MM.1S (cell line): ENCODE measurements around the gene GPNMB.

ENCODE experiments used
- DNase-seq: peaks from one replicate; pipeline ENCODE4 v3.0.0-alpha.2; 2015
- H2AFZ ChIP-seq: fragments of 300-600 bp; sonication (generic); 2 replicates; pipeline ENCODE4 v1.6.0; 2016; ENCODE audit warnings: antibody characterized with exemption, low read length
- H3F3A ChIP-seq: fragments of 300-600 bp; sonication (generic); 2 replicates; pipeline ENCODE4 v1.6.1; 2016; ENCODE audit warnings: mild to moderate bottlenecking, antibody characterized with exemption, low read length, moderate library complexity, mixed read lengths; ENCODE audit not compliant: insufficient read depth
- H3K27ac ChIP-seq: fragments of 300-600 bp; sonication (generic); 2 replicates; pipeline ENCODE4 v1.5.1; 2016; ENCODE audit warnings: mild to moderate bottlenecking, low read length
- H3K27me3 ChIP-seq: fragments of 300-600 bp; sonication (generic); replicated peaks from 2 replicates; pipeline ENCODE4 v1.6.0; 2016; ENCODE audit warnings: low read length; ENCODE audit not compliant: insufficient read depth
- H3K36me3 ChIP-seq: fragments of 300-600 bp; sonication (generic); replicated peaks from 2 replicates; pipeline ENCODE4 v1.6.1; 2016; ENCODE audit warnings: mild to moderate bottlenecking, low read length, mixed read lengths; ENCODE audit not compliant: insufficient read depth
- H3K4me1 ChIP-seq: fragments of 300-600 bp; sonication (generic); 2 replicates; pipeline ENCODE4 v1.6.1; 2016; ENCODE audit warnings: low read length, mixed read lengths
- H3K4me2 ChIP-seq: fragments of 300-600 bp; sonication (generic); 2 replicates; pipeline ENCODE4 v1.6.0; 2016; ENCODE audit warnings: low read depth, low read length
- H3K4me3 ChIP-seq: fragments of 300-600 bp; sonication (generic); 2 replicates; pipeline ENCODE4 v1.5.1; 2016; ENCODE audit warnings: low read length, mixed read lengths
- H3K79me2 ChIP-seq: fragments of 300-600 bp; sonication (generic); 2 replicates; pipeline ENCODE4 v1.6.1; 2016; ENCODE audit warnings: mixed run types, low read length, mixed read lengths
- H3K9ac ChIP-seq: fragments of 300-600 bp; sonication (generic); 2 replicates; pipeline ENCODE4 v1.6.1; 2016; ENCODE audit warnings: low read length, mixed read lengths
- H3K9me2 ChIP-seq: fragments of 300-600 bp; sonication (generic); replicated peaks from 2 replicates; pipeline ENCODE4 v1.6.1; 2016; ENCODE audit warnings: mild to moderate bottlenecking, low read length, mixed read lengths; ENCODE audit not compliant: insufficient read depth
- H3K9me3 ChIP-seq: fragments of 300-600 bp; sonication (generic); replicated peaks from 2 replicates; pipeline ENCODE4 v1.6.1; 2016; ENCODE audit warnings: mild to moderate bottlenecking, low read length, mixed read lengths; ENCODE audit not compliant: insufficient read depth
- H4K20me1 ChIP-seq: fragments of 300-600 bp; sonication (generic); 2 replicates; pipeline ENCODE4 v1.6.1; 2016; ENCODE audit warnings: mild to moderate bottlenecking, low read length, moderate library complexity, mixed read lengths; ENCODE audit not compliant: insufficient read depth
- EZH2 ChIP-seq: fragments of 300-600 bp; sonication (generic); optimal IDR thresholded peaks from 2 replicates; pipeline ENCODE3; 2017; ENCODE audit warnings: low read depth, mild to moderate bottlenecking, antibody characterized with exemption, low read length, mixed read lengths
- EZH2phosphoT487 ChIP-seq: fragments of 300-600 bp; sonication (generic); IDR thresholded peaks from 2 replicates; pipeline ENCODE4 v1.6.1; 2018; ENCODE audit warnings: antibody characterized with exemption, low read length
- TF ChIP-seq, protein P1 (sequence below): fragments of 300-600 bp; sonication (generic); IDR thresholded peaks from 2 replicates; pipeline ENCODE4 v1.5.1; 2016; ENCODE audit warnings: antibody characterized with exemption, low read length, mixed read lengths

Gene GPNMB

GRCh38 chr7:23249486-23249885 lies 2.9 kb downstream of the GPNMB start:
- Histone ChIP-seq H3F3A (no peaks in the 10 kb centered on the region), H3K4me1 (no peaks in the 10 kb centered on the region), H3K79me2 (no peaks in the 10 kb centered on the region), H3K9ac (no peak overlapping the region), H3K4me3 (no peak overlapping the region), H3K27ac (no peak overlapping the region), H3K9me3 (no peaks in the 10 kb centered on the region), H3K4me2 (no peak overlapping the region), H2AFZ (no peak overlapping the region), H3K36me3 (no peaks in the 10 kb centered on the region), H3K27me3 (no peaks in the 10 kb centered on the region), H4K20me1 (no peaks in the 10 kb centered on the region), H3K9me2 (no peaks in the 10 kb centered on the region)
- TF ChIP-seq EZH2 (no peak), EZH2phosphoT487 (no peak)
- TF ChIP-seq, protein P1, sequence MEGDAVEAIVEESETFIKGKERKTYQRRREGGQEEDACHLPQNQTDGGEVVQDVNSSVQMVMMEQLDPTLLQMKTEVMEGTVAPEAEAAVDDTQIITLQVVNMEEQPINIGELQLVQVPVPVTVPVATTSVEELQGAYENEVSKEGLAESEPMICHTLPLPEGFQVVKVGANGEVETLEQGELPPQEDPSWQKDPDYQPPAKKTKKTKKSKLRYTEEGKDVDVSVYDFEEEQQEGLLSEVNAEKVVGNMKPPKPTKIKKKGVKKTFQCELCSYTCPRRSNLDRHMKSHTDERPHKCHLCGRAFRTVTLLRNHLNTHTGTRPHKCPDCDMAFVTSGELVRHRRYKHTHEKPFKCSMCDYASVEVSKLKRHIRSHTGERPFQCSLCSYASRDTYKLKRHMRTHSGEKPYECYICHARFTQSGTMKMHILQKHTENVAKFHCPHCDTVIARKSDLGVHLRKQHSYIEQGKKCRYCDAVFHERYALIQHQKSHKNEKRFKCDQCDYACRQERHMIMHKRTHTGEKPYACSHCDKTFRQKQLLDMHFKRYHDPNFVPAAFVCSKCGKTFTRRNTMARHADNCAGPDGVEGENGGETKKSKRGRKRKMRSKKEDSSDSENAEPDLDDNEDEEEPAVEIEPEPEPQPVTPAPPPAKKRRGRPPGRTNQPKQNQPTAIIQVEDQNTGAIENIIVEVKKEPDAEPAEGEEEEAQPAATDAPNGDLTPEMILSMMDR, result no peak
- DNase-seq, result no peak

- Histone ChIP-seq H3K9me2 (no peaks in the 10 kb centered on the region), H3K9ac (no peak overlapping the region), H3K36me3 (no peaks in the 10 kb centered on the region), H3K27ac (no peak overlapping the region), H4K20me1 (no peaks in the 10 kb centered on the region), H3F3A (no peaks in the 10 kb centered on the region), H3K4me2 (no peak overlapping the region), H3K79me2 (no peaks in the 10 kb centered on the region), H2AFZ (no peak overlapping the region), H3K4me3 (no peak overlapping the region), H3K9me3 (no peaks in the 10 kb centered on the region), H3K27me3 (no peaks in the 10 kb centered on the region), H3K4me1 (no peaks in the 10 kb centered on the region)
- DNase-seq, result no peak
- TF ChIP-seq, protein P1, result no peak
- TF ChIP-seq EZH2phosphoT487 (no peak), EZH2 (no peak)
These were observed 7.6 kb downstream of the GPNMB start for GRCh38 chr7:23254051-23254681.

- Histone ChIP-seq H3K36me3 (no peaks in the 10 kb centered on the region), H3K4me1 (no peaks in the 10 kb centered on the region), H3K27ac (no peak overlapping the region), H4K20me1 (no peaks in the 10 kb centered on the region), H3F3A (no peaks in the 10 kb centered on the region), H3K4me3 (no peak overlapping the region), H2AFZ (no peak overlapping the region), H3K9me2 (no peaks in the 10 kb centered on the region), H3K9ac (no peak overlapping the region), H3K27me3 (no peaks in the 10 kb centered on the region), H3K4me2 (no peak overlapping the region), H3K79me2 (no peaks in the 10 kb centered on the region), H3K9me3 (no peaks in the 10 kb centered on the region)
- no peak for DNase-seq
- TF ChIP-seq EZH2, result no peak
- TF ChIP-seq EZH2phosphoT487, result no peak
- TF ChIP-seq, protein P1, result no peak
These were observed 10.2 kb downstream of the GPNMB start for GRCh38 chr7:23256731-23257130.
